ENCODE results near the gene SEMA4B. TPM values are rescaled to one million over a fixed set of nuclear protein-coding genes. Genes with fewer than 3 reads are reported as not detected.
A peak's percentile ranks its signal among the peaks of the same experiment; 100 is the strongest.

The SEMA4B gene
- total and polyA plus RNA-seq, 7 donors, result 1.4 to 10.8 (median 4.4) TPM

DNA sequence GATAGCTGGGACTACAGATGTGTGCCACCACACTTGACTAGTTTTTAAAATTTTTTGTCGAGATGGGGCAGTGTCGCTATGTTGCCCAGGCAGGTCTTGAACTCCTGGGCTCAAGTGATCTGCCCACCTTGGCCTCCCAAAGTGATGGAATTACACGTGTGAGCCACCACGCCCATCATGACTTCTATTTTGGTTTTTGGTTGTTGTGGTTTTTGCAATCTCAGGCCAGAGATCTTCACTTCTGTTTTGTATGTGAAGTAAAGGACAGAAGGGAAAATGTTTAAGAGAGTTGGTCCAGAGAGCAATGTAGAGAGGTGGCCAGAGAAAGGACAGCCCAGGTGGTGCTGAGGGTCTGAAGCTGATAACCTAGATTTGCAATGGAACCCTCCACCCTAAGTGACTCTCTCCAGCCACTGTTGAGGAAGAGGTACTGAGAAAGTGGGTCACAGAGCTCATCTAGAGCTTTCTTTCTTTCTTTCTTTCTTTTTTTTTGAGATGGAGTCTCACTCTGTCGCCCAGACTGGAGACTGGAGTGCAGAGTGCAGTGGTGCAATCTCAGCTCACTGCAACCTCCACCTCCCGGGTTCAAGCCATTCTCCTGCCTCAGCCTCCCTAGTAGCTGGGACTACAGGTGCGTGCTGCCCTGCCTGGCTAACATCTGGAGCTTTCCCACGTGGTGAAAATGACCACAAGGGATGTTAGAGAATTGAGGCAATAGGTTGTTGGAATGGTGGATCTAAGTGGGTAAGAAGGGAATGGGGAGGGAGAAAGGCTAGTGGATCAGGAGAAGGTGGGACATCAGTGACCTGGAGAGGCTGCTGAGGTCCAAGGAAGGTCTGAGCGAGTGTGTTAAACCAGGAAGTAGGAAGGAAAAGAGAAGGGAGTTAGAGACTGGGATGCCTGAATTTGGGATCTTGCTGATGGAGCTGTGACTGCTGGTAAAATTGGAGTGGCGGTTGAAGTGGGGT lies 22.4 kb upstream of the SEMA4B start:
- intact Hi-C loops (cut with DNase I), result no loop called here
- DNase-seq (no peak), ATAC-seq (no peak)
- Histone ChIP-seq H3K4me3 (no peak overlapping the region), H3K36me3 (ENCODE audit: insufficient read depth in 1 of 2, low read depth in 1 of 2) (no peaks in the 10 kb centered on the region), H3K27me3 (ENCODE audit: insufficient read depth in 3 of 3, low read length in 2 of 3) (peaks cover 0 to 2% (median 0%) of the 10 kb centered on the region in 3 donors), H3K4me1 (peaks cover 6% of the 10 kb centered on the region), H3K9me3 (no peaks in the 10 kb centered on the region), H3K27ac (no peak overlapping the region)
- WGBS, 3 donors, result 75 to 80% (median 78%) methylated on average over 10 of the region's 10 CpGs
- TF ChIP-seq, protein P1, sequence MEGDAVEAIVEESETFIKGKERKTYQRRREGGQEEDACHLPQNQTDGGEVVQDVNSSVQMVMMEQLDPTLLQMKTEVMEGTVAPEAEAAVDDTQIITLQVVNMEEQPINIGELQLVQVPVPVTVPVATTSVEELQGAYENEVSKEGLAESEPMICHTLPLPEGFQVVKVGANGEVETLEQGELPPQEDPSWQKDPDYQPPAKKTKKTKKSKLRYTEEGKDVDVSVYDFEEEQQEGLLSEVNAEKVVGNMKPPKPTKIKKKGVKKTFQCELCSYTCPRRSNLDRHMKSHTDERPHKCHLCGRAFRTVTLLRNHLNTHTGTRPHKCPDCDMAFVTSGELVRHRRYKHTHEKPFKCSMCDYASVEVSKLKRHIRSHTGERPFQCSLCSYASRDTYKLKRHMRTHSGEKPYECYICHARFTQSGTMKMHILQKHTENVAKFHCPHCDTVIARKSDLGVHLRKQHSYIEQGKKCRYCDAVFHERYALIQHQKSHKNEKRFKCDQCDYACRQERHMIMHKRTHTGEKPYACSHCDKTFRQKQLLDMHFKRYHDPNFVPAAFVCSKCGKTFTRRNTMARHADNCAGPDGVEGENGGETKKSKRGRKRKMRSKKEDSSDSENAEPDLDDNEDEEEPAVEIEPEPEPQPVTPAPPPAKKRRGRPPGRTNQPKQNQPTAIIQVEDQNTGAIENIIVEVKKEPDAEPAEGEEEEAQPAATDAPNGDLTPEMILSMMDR (IDR thresholded peaks at IDR 0.05), result no peak

DNA sequence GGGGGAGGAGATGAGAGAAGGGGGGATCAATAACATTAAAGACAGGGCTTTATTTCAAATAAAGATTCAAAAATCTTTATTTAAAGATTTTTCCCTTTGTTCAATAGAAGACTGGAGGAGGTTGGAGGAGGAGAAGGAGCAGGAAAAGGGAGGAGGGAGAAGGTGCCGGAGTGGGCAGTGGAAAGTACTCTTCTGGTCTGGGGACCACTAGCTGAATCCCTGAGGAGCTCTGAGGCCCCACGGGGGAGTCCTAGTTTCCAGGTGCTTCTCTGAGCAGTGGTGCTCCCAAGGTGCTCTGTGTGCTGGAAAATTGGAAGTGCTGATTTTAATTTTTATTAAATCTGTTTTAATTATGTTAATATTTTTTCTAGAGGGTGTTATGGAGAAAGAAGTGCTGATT lies 19.4 kb upstream of the SEMA4B start:
- Histone ChIP-seq H3K36me3 (ENCODE audit: insufficient read depth in 1 of 2, low read depth in 1 of 2) (no peaks in the 10 kb centered on the region), H3K9me3 (no peaks in the 10 kb centered on the region), H3K4me1 (peaks cover 2% of the 10 kb centered on the region), H3K27me3 (ENCODE audit: insufficient read depth in 3 of 3, low read length in 2 of 3) (no peaks in the 10 kb centered on the region), H3K27ac (no peak overlapping the region), H3K4me3 (no peak overlapping the region)
- ATAC-seq (no peak), DNase-seq (no peak)
- intact Hi-C loops (cut with DNase I), result no loop called here
- 45 to 54% (median 53%) methylated on average over 2 of the region's 2 CpGs for WGBS, 3 donors
- TF ChIP-seq, protein P1 (IDR thresholded peaks at IDR 0.05), result no peak

DNA sequence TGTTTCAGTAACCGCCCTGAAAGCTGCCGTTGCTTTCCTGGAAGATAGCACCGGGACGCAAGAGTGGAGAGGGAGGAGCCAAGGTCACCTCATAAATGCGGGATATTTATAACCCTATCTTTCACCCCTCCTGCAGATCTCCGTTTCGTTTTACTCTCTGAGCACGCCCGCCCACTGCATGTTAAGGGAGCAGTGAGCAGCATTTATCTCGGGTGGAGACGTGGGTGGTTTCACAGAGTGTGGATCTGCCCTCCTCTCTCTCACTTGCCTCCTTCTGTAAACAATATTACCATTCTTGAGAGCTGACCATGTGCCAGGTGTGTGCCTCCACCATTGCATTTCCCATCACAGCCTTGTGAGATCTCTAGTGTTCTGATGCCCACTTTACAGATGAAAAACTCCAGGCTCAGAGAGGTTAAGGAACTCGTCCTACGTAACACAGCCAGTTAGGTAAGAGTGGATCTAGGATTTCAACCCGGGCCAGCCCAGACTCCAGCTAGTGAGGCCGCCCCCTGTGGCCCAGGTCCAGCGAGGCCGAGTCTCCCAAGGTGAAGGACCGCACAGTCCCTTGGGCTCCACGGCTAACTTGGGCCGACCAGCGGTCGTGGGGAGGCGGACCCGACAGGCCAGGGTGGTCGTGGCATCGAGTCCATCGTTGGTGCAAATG lies 16.9 kb upstream of the SEMA4B start:
- H3K27ac ChIP-seq, result peak overlapping the region; percentile 71
- intact Hi-C loops (cut with DNase I), result loop anchor here in 1 of 2 donors (2.0 kb wide), 1 partner anchor 77 kb away; no protein-coding TSS in a partner anchor
- DNase-seq (peak; percentile 86 to 91), ATAC-seq (peak; percentile 85 to 91 (median 88))
- TF ChIP-seq, protein P1 (IDR thresholded peaks at IDR 0.05), result no peak
- H3K36me3 ChIP-seq (ENCODE audit: insufficient read depth in 1 of 2, low read depth in 1 of 2), result no peaks in the 10 kb centered on the region
- WGBS, 3 donors, result 3 to 8% (median 7%) methylated on average over 27 of the region's 27 CpGs
- H3K4me1 ChIP-seq, result peaks cover 2% of the 10 kb centered on the region
- H3K9me3 ChIP-seq, result no peaks in the 10 kb centered on the region
- peak overlapping the region; percentile 77 for H3K4me3 ChIP-seq
- H3K27me3 ChIP-seq (ENCODE audit: insufficient read depth in 3 of 3, low read length in 2 of 3), result no peaks in the 10 kb centered on the region

DNA sequence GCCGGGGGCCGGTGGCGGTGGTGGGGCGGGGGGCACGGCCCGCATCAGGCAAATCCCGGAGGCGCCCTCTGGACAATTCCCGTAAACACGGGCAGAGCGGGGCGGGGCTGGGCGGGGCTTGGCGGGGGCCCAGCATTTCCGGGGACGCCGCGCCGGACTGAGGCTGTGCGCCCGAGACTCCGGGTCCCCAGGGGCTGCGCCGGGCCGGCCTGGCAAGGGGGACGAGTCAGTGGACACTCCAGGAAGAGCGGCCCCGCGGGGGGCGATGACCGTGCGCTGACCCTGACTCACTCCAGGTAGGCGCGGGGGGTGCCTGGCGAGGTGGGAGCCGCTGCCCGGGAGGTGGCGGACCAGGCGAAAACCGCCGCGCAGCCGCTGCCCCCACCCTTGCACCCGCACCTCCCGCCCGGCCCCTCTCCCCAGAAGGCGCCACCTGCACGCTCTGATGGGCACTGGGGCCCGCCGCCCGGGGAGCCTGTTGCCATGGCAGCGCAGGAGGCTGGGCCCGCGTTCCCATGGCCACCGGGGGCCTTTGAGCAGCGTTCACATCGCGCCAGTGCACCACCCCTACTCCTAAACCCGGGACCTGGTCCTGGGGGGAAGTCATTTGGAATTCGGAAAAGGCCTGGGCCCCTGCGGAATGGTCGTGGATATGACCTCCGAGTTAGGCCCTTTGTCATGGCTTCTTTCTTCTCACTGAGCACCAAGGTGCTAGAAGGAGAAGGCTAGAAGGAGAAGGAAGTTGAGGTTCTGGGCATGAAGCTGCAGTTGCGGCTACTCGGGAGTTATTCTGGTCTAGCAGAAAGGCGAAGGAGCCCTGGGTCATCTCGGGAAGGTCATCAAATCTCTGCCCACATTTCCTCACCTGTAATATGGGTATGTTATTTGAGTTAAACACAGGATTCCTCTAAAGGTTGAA lies 16.1 kb upstream of the SEMA4B start:
- WGBS, 3 donors, result 4 to 7% (median 5%) methylated on average over 59 to 67 of the region's 67 CpGs
- peak; percentile 81 to 89 (median 86) for ATAC-seq
- intact Hi-C loops (cut with DNase I), result loop anchor here (2.0 to 5.0 kb wide), 2 partner anchors 37 to 78 kb away; no protein-coding TSS in a partner anchor
- Histone ChIP-seq H3K27ac (peak overlapping the region; percentile 71), H3K27me3 (ENCODE audit: insufficient read depth in 3 of 3, low read length in 2 of 3) (no peaks in the 10 kb centered on the region), H3K4me3 (peak overlapping the region; percentile 77), H3K9me3 (no peaks in the 10 kb centered on the region), H3K36me3 (ENCODE audit: insufficient read depth in 1 of 2, low read depth in 1 of 2) (no peaks in the 10 kb centered on the region), H3K4me1 (peaks cover 2% of the 10 kb centered on the region)
- TF ChIP-seq, protein P1 (IDR thresholded peaks at IDR 0.05), result no peak
- peak; percentile 72 to 82 for DNase-seq
